Keratinocyte (primary cell): ENCODE results near the gene STRIP1. TPM values are rescaled to one million over a fixed set of nuclear protein-coding genes. Genes with fewer than 3 reads are reported as not detected.
A peak's percentile ranks its signal among the peaks of the same experiment; 100 is the strongest.

ENCODE experiments used
- DNase-seq: peaks from one replicate; pipeline ENCODE4 v3.0.0-alpha.2; 2011; ENCODE audit warnings: low read depth, missing footprints, low spot score
- FAIRE-seq: peaks from 2 replicates; lab custom pipeline; 2011; peaks lifted over from hg19 to GRCh38; lab: Jason Lieb, UNC
- H2AFZ ChIP-seq: 2 replicates; pipeline ENCODE4 v1.6.0; 2012; ENCODE audit warnings: low read length, control low read depth, inconsistent platforms; ENCODE audit not compliant: control insufficient read depth
- H3K27ac ChIP-seq: 2 replicates; pipeline ENCODE4 v1.5.1; 2011; ENCODE audit warnings: low read length; ENCODE audit not compliant: control insufficient read depth, insufficient read depth
- H3K27me3 ChIP-seq: 3 replicates; pipeline ENCODE4 v1.6.0; 2011; ENCODE audit warnings: low read length; ENCODE audit not compliant: control insufficient read depth, insufficient read depth; ENCODE audit errors: extremely low read depth
- H3K36me3 ChIP-seq, 2 experiments: 2 replicates in 1 of 2; 3 replicates in 1 of 2; pipeline ENCODE4 v1.5.1; 2011; ENCODE audit warnings: low read length in 2 of 2, mild to moderate bottlenecking in 1 of 2; ENCODE audit not compliant: control insufficient read depth in 2 of 2, insufficient read depth in 2 of 2; ENCODE audit errors: extremely low read depth in 1 of 2
- H3K4me1 ChIP-seq: 3 replicates; pipeline ENCODE4 v1.5.1; 2011; ENCODE audit warnings: low read length; ENCODE audit not compliant: control insufficient read depth, insufficient read depth; ENCODE audit errors: extremely low read depth
- H3K4me2 ChIP-seq: 3 replicates; pipeline ENCODE4 v1.6.0; 2011; ENCODE audit warnings: low read depth, low read length; ENCODE audit not compliant: control insufficient read depth, insufficient read depth; ENCODE audit errors: extremely low read depth
- H3K4me3 ChIP-seq, 3 experiments: fragments of 200-600 bp in 1 of 3; sonication (generic) in 1 of 3; 2 replicates in 2 of 3; 3 replicates in 1 of 3; pipeline ENCODE4 v1.5.1; 2011 to 2016; ENCODE audit warnings: low read length in 3 of 3, mild to moderate bottlenecking in 3 of 3, control low read depth in 2 of 3, inconsistent platforms in 1 of 3, low read depth in 1 of 3, mixed read lengths in 1 of 3, mixed run types in 1 of 3, moderate library complexity in 1 of 3; ENCODE audit not compliant: control insufficient read depth in 2 of 3, insufficient read depth in 2 of 3; ENCODE audit errors: extremely low read depth in 1 of 3
- H3K79me2 ChIP-seq: 2 replicates; pipeline ENCODE4 v1.6.0; 2012; ENCODE audit warnings: low read length; ENCODE audit not compliant: control insufficient read depth, insufficient read depth
- H3K9ac ChIP-seq: 3 replicates; pipeline ENCODE4 v1.6.0; 2011; ENCODE audit warnings: low read length; ENCODE audit not compliant: control insufficient read depth, insufficient read depth; ENCODE audit errors: extremely low read depth
- H3K9me1 ChIP-seq: 3 replicates; pipeline ENCODE4 v1.6.0; 2011; ENCODE audit warnings: low read length; ENCODE audit not compliant: control insufficient read depth, insufficient read depth; ENCODE audit errors: extremely low read depth
- H3K9me3 ChIP-seq: 2 replicates; pipeline ENCODE4 v1.5.1; 2012; ENCODE audit warnings: low read depth, low read length; ENCODE audit not compliant: control insufficient read depth
- H4K20me1 ChIP-seq: 3 replicates; pipeline ENCODE4 v1.6.0; 2011; ENCODE audit warnings: low read length; ENCODE audit not compliant: control insufficient read depth, insufficient read depth; ENCODE audit errors: extremely low read depth
- CTCF ChIP-seq, 3 experiments: IDR thresholded peaks in 1 of 3; conservative IDR thresholded peaks in 1 of 3; optimal IDR thresholded peaks in 1 of 3; 2 replicates in 2 of 3; 3 replicates in 1 of 3; pipeline versions ENCODE3 to v1.5.1; 2011; ENCODE audit warnings: low read length in 3 of 3, mild to moderate bottlenecking in 3 of 3, moderate library complexity in 2 of 3, control low read depth in 1 of 3, inconsistent platforms in 1 of 3; ENCODE audit not compliant: insufficient read depth in 2 of 3; ENCODE audit errors: extremely low read depth in 1 of 3
- EZH2 ChIP-seq: IDR thresholded peaks from one replicate; pipeline ENCODE4 v1.6.1; 2012; ENCODE audit warnings: inconsistent platforms, mild to moderate bottlenecking, low read length, moderate library complexity
- dilution Hi-C: fragments of 300-500 bp; cut with MboI; formaldehyde crosslinking; loops from one replicate; pipeline ENCODE4 v1.7.0; 2020; ENCODE audit warnings: low sequenced_read_pairs; ENCODE audit not compliant: extremely low pct_ligation_motif_present
- polyA plus RNA-seq, 5 experiments: library from polyadenylated mRNA; depleted of rRNA in 3 of 5; stranded (reverse) in 3 of 5; stranded (forward) in 1 of 5; unstranded in 1 of 5; fragments of >200 nt; gene quantifications; 1 replicate in 1 of 5; 2 replicates in 3 of 5; 3 replicates in 1 of 5; pipeline versions ENCODE4 v1.2.1 to v1.2.3, GENCODE V29; 2011 to 2012; ENCODE audit warnings: missing spikeins in 2 of 5, low read depth in 1 of 5, low replicate concordance in 1 of 5

The STRIP1 gene
- polyA plus RNA-seq, 1 donor (not counting 4 experiments of a cell fraction or from before 2014, with no cell fraction given), result 24.6 TPM

GRCh38 chr1:110083866-110084226, 49.4 kb downstream of the STRIP1 start:
- H3K4me1 ChIP-seq, result peaks cover 6% of the 10 kb centered on the region
- no peak overlapping the region for H3K27ac ChIP-seq
- DNase-seq (no peak), FAIRE-seq (no peak)
- H4K20me1 ChIP-seq, result no peaks in the 10 kb centered on the region
- no peak for TF ChIP-seq CTCF (optimal IDR thresholded peaks at IDR 0.05 in 1 of 3, IDR thresholded peaks at IDR 0.05 in 1 of 3, conservative IDR thresholded peaks at IDR 0.05 in 1 of 3; ENCODE audit: extremely low read depth in 1 of 3, insufficient read depth in 2 of 3, low read length in 3 of 3)
- no peak for TF ChIP-seq EZH2
- no peak overlapping the region for H2AFZ ChIP-seq
- no peaks in the 10 kb centered on the region for H3K9me1 ChIP-seq
- peak overlapping the region; percentile 89 for H3K4me2 ChIP-seq
- H3K9ac ChIP-seq, result no peak overlapping the region
- peaks cover 56% of the 10 kb centered on the region for H3K27me3 ChIP-seq
- H3K4me3 ChIP-seq, result peak overlapping the region in 2 of 3 experiments; percentile 65 to 71
- H3K9me3 ChIP-seq, result no peaks in the 10 kb centered on the region
- H3K36me3 ChIP-seq, result no peaks in the 10 kb centered on the region
- dilution Hi-C loops, result no loop called here
- no peaks in the 10 kb centered on the region for H3K79me2 ChIP-seq

GRCh38 chr1:110084227-110085078, 50.0 kb downstream of the STRIP1 start:
- DNase-seq (no peak), FAIRE-seq (no peak)
- Histone ChIP-seq H3K4me2 (peak overlapping the region; percentile 89), H4K20me1 (no peaks in the 10 kb centered on the region), H3K36me3 (no peaks in the 10 kb centered on the region), H2AFZ (peak overlapping the region; percentile 33), H3K9me1 (no peaks in the 10 kb centered on the region), H3K4me3 (peak overlapping the region; percentile 36 to 71 (median 65)), H3K27me3 (peaks cover 57% of the 10 kb centered on the region), H3K27ac (no peak overlapping the region), H3K9me3 (no peaks in the 10 kb centered on the region), H3K9ac (no peak overlapping the region), H3K4me1 (peaks cover 6% of the 10 kb centered on the region), H3K79me2 (no peaks in the 10 kb centered on the region)
- dilution Hi-C loops, result no loop called here
- TF ChIP-seq EZH2 (peak; percentile 92), CTCF (optimal IDR thresholded peaks at IDR 0.05 in 1 of 3, IDR thresholded peaks at IDR 0.05 in 1 of 3, conservative IDR thresholded peaks at IDR 0.05 in 1 of 3; ENCODE audit: extremely low read depth in 1 of 3, insufficient read depth in 2 of 3, low read length in 3 of 3) (no peak)
